ENCODE measurements around the gene ELAVL1.

GRCh38 chr19:7985481-7985911 is 19.9 kb downstream of the ELAVL1 start:
- TF ChIP-seq POLR2A (IDR thresholded peaks at IDR 0.05) (no peak), CTCF (IDR thresholded peaks at IDR 0.05) (no peak)

Data from right lobe of liver (tissue), 4 donors.